Right lung (tissue), 5 donors: Measurements from ENCODE around the gene FIG4. TPM values are rescaled to one million over a fixed set of nuclear protein-coding genes. Genes with fewer than 3 reads are reported as not detected.
"Not testable (repeated sequence)": the region's sequence is repeated elsewhere in the genome, so short reads cannot be mapped to it uniquely, and the experiment has no call there.

Source experiments
- DNase-seq, 2 donors: peaks; one replicate each; pipeline ENCODE4 v3.0.0-alpha.2; 2013
- polyA plus RNA-seq, 5 donors: library from polyadenylated mRNA; unstranded; fragments of 120-200 nt; gene quantifications; one replicate each; pipeline versions ENCODE4 v1.2.1 to v1.2.3, GENCODE V29; 2013; ENCODE audit warnings: inconsistent platforms in 1 of 5, low replicate concordance in 1 of 5; ENCODE audit not compliant: insufficient read length in 5 of 5, insufficient read depth in 1 of 5

Gene FIG4
- polyA plus RNA-seq, 5 donors: 16.0 to 23.6 (median 21.6) TPM

- DNase-seq: no peak
Observed at GRCh38 chr6:109794201-109794923, 103.3 kb downstream of the FIG4 start.

- DNase-seq: no peak
Observed at GRCh38 chr6:109795994-109796555, 105.0 kb downstream of the FIG4 start.

GRCh38 chr6:109799129-109799528, 108.0 kb downstream of the FIG4 start:
- no peak for DNase-seq

GRCh38 chr6:109799664-109800063, 108.6 kb downstream of the FIG4 start:
- no peak for DNase-seq

- no peak for DNase-seq
Observed at GRCh38 chr6:109800771-109801170, 109.7 kb downstream of the FIG4 start.

GRCh38 chr6:109801794-109802193, 110.7 kb downstream of the FIG4 start:
- no peak for DNase-seq

- no peak for DNase-seq
Observed at GRCh38 chr6:109804020-109804419, 112.9 kb downstream of the FIG4 start.

- no peak for DNase-seq
Observed at GRCh38 chr6:109807881-109808280, 116.8 kb downstream of the FIG4 start.

- no peak for DNase-seq
Observed at GRCh38 chr6:109808837-109809236, 117.7 kb downstream of the FIG4 start.

- DNase-seq: no peak
Observed at GRCh38 chr6:109815054-109815453, 124.0 kb downstream of the FIG4 start.

GRCh38 chr6:109816452-109817374, 125.6 kb downstream of the FIG4 start:
- DNase-seq: no peak

GRCh38 chr6:109820706-109821350, 129.7 kb downstream of the FIG4 start:
- DNase-seq: no peak

GRCh38 chr6:109821428-109821827, 130.3 kb downstream of the FIG4 start:
- DNase-seq: peak; percentile 52 to 55

- no peak for DNase-seq
Observed at GRCh38 chr6:109824105-109824504, 133.0 kb downstream of the FIG4 start.

GRCh38 chr6:109826551-109826950, 135.5 kb downstream of the FIG4 start:
- no peak for DNase-seq

GRCh38 chr6:109831352-109831751, 140.3 kb downstream of the FIG4 start:
- DNase-seq: not testable (repeated sequence)

- DNase-seq: peak in 1 of 2 donors; percentile 2
Observed at GRCh38 chr6:109834131-109834530, 143.0 kb downstream of the FIG4 start.

- peak in 1 of 2 donors; percentile 1 for DNase-seq
Observed at GRCh38 chr6:109834595-109835437, 143.7 kb downstream of the FIG4 start.

GRCh38 chr6:109840034-109840433, 148.9 kb downstream of the FIG4 start:
- DNase-seq: no peak

- no peak for DNase-seq
Observed at GRCh38 chr6:109840796-109841195, 149.7 kb downstream of the FIG4 start.

GRCh38 chr6:109841869-109842268, 150.8 kb downstream of the FIG4 start:
- DNase-seq: no peak
